ENCODE results near the gene IRF3.
"Not testable (repeated sequence)": the region's sequence is repeated elsewhere in the genome, so short reads cannot be mapped to it uniquely, and the experiment has no call there.

The IRF3 gene

GRCh38 chr19:49635530-49636232, 30.0 kb downstream of the IRF3 start:
- Histone ChIP-seq H3K4me3 (ENCODE audit: low read depth, low read length) (no peak overlapping the region), H3K9me3 (ENCODE audit: control insufficient read depth, insufficient read depth, low read length) (no peaks in the 10 kb centered on the region), H3K36me3 (ENCODE audit: control insufficient read depth, insufficient read depth, low read length) (no peaks in the 10 kb centered on the region), H3K4me1 (ENCODE audit: control insufficient read depth, insufficient read depth, low read length) (peaks cover 2% of the 10 kb centered on the region), H3K27me3 (ENCODE audit: control insufficient read depth, insufficient read depth, low read length) (no peaks in the 10 kb centered on the region), H3K9ac (ENCODE audit: low read depth, low read length) (no peak overlapping the region)

GRCh38 chr19:49633273-49633672, 32.4 kb downstream of the IRF3 start:
- H3K9me3 ChIP-seq (ENCODE audit: control insufficient read depth, insufficient read depth, low read length); H3K36me3 ChIP-seq (ENCODE audit: control insufficient read depth, insufficient read depth, low read length); H3K4me3 ChIP-seq (ENCODE audit: low read depth, low read length); H3K27me3 ChIP-seq (ENCODE audit: control insufficient read depth, insufficient read depth, low read length); H3K9ac ChIP-seq (ENCODE audit: low read depth, low read length); H3K4me1 ChIP-seq (ENCODE audit: control insufficient read depth, insufficient read depth, low read length): not testable (repeated sequence)

- Histone ChIP-seq H3K4me1 (ENCODE audit: control insufficient read depth, insufficient read depth, low read length) (no peaks in the 10 kb centered on the region), H3K4me3 (ENCODE audit: low read depth, low read length) (no peak overlapping the region), H3K9me3 (ENCODE audit: control insufficient read depth, insufficient read depth, low read length) (no peaks in the 10 kb centered on the region), H3K27me3 (ENCODE audit: control insufficient read depth, insufficient read depth, low read length) (no peaks in the 10 kb centered on the region), H3K36me3 (ENCODE audit: control insufficient read depth, insufficient read depth, low read length) (no peaks in the 10 kb centered on the region), H3K9ac (ENCODE audit: low read depth, low read length) (no peak overlapping the region)
Measured at GRCh38 chr19:49632576-49632975, 33.1 kb downstream of the IRF3 start.

GRCh38 chr19:49631610-49632192, 34.0 kb downstream of the IRF3 start:
- Histone ChIP-seq H3K27me3 (ENCODE audit: control insufficient read depth, insufficient read depth, low read length) (no peaks in the 10 kb centered on the region), H3K4me3 (ENCODE audit: low read depth, low read length) (no peak overlapping the region), H3K4me1 (ENCODE audit: control insufficient read depth, insufficient read depth, low read length) (no peaks in the 10 kb centered on the region), H3K9ac (ENCODE audit: low read depth, low read length) (no peak overlapping the region), H3K36me3 (ENCODE audit: control insufficient read depth, insufficient read depth, low read length) (no peaks in the 10 kb centered on the region), H3K9me3 (ENCODE audit: control insufficient read depth, insufficient read depth, low read length) (no peaks in the 10 kb centered on the region)

GRCh38 chr19:49631014-49631588, 34.6 kb downstream of the IRF3 start:
- Histone ChIP-seq H3K9me3 (ENCODE audit: control insufficient read depth, insufficient read depth, low read length) (no peaks in the 10 kb centered on the region), H3K4me3 (ENCODE audit: low read depth, low read length) (no peak overlapping the region), H3K9ac (ENCODE audit: low read depth, low read length) (no peak overlapping the region), H3K36me3 (ENCODE audit: control insufficient read depth, insufficient read depth, low read length) (no peaks in the 10 kb centered on the region), H3K27me3 (ENCODE audit: control insufficient read depth, insufficient read depth, low read length) (no peaks in the 10 kb centered on the region), H3K4me1 (ENCODE audit: control insufficient read depth, insufficient read depth, low read length) (no peaks in the 10 kb centered on the region)

- Histone ChIP-seq H3K4me1 (ENCODE audit: control insufficient read depth, insufficient read depth, low read length) (no peaks in the 10 kb centered on the region), H3K4me3 (ENCODE audit: low read depth, low read length) (no peak overlapping the region), H3K36me3 (ENCODE audit: control insufficient read depth, insufficient read depth, low read length) (peaks cover 8% of the 10 kb centered on the region), H3K9ac (ENCODE audit: low read depth, low read length) (no peak overlapping the region), H3K9me3 (ENCODE audit: control insufficient read depth, insufficient read depth, low read length) (no peaks in the 10 kb centered on the region), H3K27me3 (ENCODE audit: control insufficient read depth, insufficient read depth, low read length) (no peaks in the 10 kb centered on the region)
Measured at GRCh38 chr19:49629659-49630058, 36.0 kb downstream of the IRF3 start.

GRCh38 chr19:49626226-49626625, 39.4 kb downstream of the IRF3 start:
- no peaks in the 10 kb centered on the region for H3K9me3 ChIP-seq (ENCODE audit: control insufficient read depth, insufficient read depth, low read length)

GRCh38 chr19:49624967-49625910, 40.4 kb downstream of the IRF3 start:
- H3K4me1 ChIP-seq (ENCODE audit: control insufficient read depth, insufficient read depth, low read length) = no peaks in the 10 kb centered on the region
- H3K9ac ChIP-seq (ENCODE audit: low read depth, low read length) = no peak overlapping the region
- H3K9me3 ChIP-seq (ENCODE audit: control insufficient read depth, insufficient read depth, low read length) = no peaks in the 10 kb centered on the region
- H3K27me3 ChIP-seq (ENCODE audit: control insufficient read depth, insufficient read depth, low read length) = no peaks in the 10 kb centered on the region
- H3K36me3 ChIP-seq (ENCODE audit: control insufficient read depth, insufficient read depth, low read length) = peaks cover 17% of the 10 kb centered on the region
- no peak overlapping the region for H3K4me3 ChIP-seq (ENCODE audit: low read depth, low read length)

More at GRCh38 chr19:49626226-49626625, 39.4 kb downstream of the IRF3 start:
- H3K27me3 ChIP-seq (ENCODE audit: control insufficient read depth, insufficient read depth, low read length) = no peaks in the 10 kb centered on the region
- no peaks in the 10 kb centered on the region for H3K4me1 ChIP-seq (ENCODE audit: control insufficient read depth, insufficient read depth, low read length)
- no peak overlapping the region for H3K4me3 ChIP-seq (ENCODE audit: low read depth, low read length)
- no peak overlapping the region for H3K9ac ChIP-seq (ENCODE audit: low read depth, low read length)
- peaks cover 15% of the 10 kb centered on the region for H3K36me3 ChIP-seq (ENCODE audit: control insufficient read depth, insufficient read depth, low read length)

- not testable (repeated sequence) for H3K27me3 ChIP-seq (ENCODE audit: control insufficient read depth, insufficient read depth, low read length); H3K4me1 ChIP-seq (ENCODE audit: control insufficient read depth, insufficient read depth, low read length); H3K4me3 ChIP-seq (ENCODE audit: low read depth, low read length); H3K9ac ChIP-seq (ENCODE audit: low read depth, low read length); H3K9me3 ChIP-seq (ENCODE audit: control insufficient read depth, insufficient read depth, low read length)
- peaks cover 39% of the 10 kb centered on the region for H3K36me3 ChIP-seq (ENCODE audit: control insufficient read depth, insufficient read depth, low read length)
Measured at GRCh38 chr19:49617860-49618259, 47.8 kb downstream of the IRF3 start.

GRCh38 chr19:49616945-49617344, 48.7 kb downstream of the IRF3 start:
- no peaks in the 10 kb centered on the region for H3K27me3 ChIP-seq (ENCODE audit: control insufficient read depth, insufficient read depth, low read length)
- H3K36me3 ChIP-seq (ENCODE audit: control insufficient read depth, insufficient read depth, low read length) = peaks cover 39% of the 10 kb centered on the region
- no peak overlapping the region for H3K9ac ChIP-seq (ENCODE audit: low read depth, low read length)
- no peak overlapping the region for H3K4me3 ChIP-seq (ENCODE audit: low read depth, low read length)
- H3K4me1 ChIP-seq (ENCODE audit: control insufficient read depth, insufficient read depth, low read length) = no peaks in the 10 kb centered on the region
- H3K9me3 ChIP-seq (ENCODE audit: control insufficient read depth, insufficient read depth, low read length) = no peaks in the 10 kb centered on the region

GRCh38 chr19:49616532-49616931, 49.1 kb downstream of the IRF3 start:
- no peaks in the 10 kb centered on the region for H3K4me1 ChIP-seq (ENCODE audit: control insufficient read depth, insufficient read depth, low read length)
- H3K27me3 ChIP-seq (ENCODE audit: control insufficient read depth, insufficient read depth, low read length) = no peaks in the 10 kb centered on the region
- no peak overlapping the region for H3K4me3 ChIP-seq (ENCODE audit: low read depth, low read length)
- no peak overlapping the region for H3K9ac ChIP-seq (ENCODE audit: low read depth, low read length)
- peaks cover 37% of the 10 kb centered on the region for H3K36me3 ChIP-seq (ENCODE audit: control insufficient read depth, insufficient read depth, low read length)
- H3K9me3 ChIP-seq (ENCODE audit: control insufficient read depth, insufficient read depth, low read length) = no peaks in the 10 kb centered on the region
